HFFc6 (cell line): ENCODE data around the gene ADIPOR2. TPM values are rescaled to one million over a fixed set of nuclear protein-coding genes. Genes with fewer than 3 reads are reported as not detected.

Experiments
- DNase-seq: peaks from one replicate; pipeline ENCODE4 v3.0.0-alpha.2; 2018
- H3K27ac Mint-ChIP-seq: 2 replicates; pipeline ENCODE4 v1.8.0; 2020; ENCODE audit warnings: mild to moderate bottlenecking, mixed read lengths
- H3K27me3 Mint-ChIP-seq: 2 replicates; pipeline ENCODE4 v1.8.0; 2021; ENCODE audit warnings: mild to moderate bottlenecking, moderate library complexity, mixed read lengths; ENCODE audit not compliant: insufficient read depth
- H3K36me3 Mint-ChIP-seq: 2 replicates; pipeline ENCODE4 v1.8.0; 2021; ENCODE audit warnings: low read depth, mixed read lengths
- H3K4me1 Mint-ChIP-seq: 2 replicates; pipeline ENCODE4 v1.8.0; 2020; ENCODE audit warnings: low read depth, mixed read lengths
- H3K4me3 Mint-ChIP-seq: 2 replicates; pipeline ENCODE4 v1.8.0; 2020; ENCODE audit warnings: mild to moderate bottlenecking, moderate library complexity, mixed read lengths
- H3K9me3 Mint-ChIP-seq: 2 replicates; pipeline ENCODE4 v1.8.0; 2020; ENCODE audit warnings: mild to moderate bottlenecking, mixed read lengths
- CTCF ChIP-seq: fragments of 200-600 bp; sonication (generic); IDR thresholded peaks from 2 replicates; pipeline ENCODE4 v1.5.0; 2021; ENCODE audit warnings: antibody characterized with exemption, mild to moderate bottlenecking
- total RNA-seq, 6 experiments: library from RNA; stranded (reverse); fragmentation: NEBNext Ultra II Directional; extraction: Animal tissue kit (Norgen Biotek cat#: 25700); gene quantifications; 2 replicates in 1 of 6; 3 replicates in 5 of 6; pipeline ENCODE4 v1.2.3, GENCODE V29; 2021

Gene ADIPOR2
- total RNA-seq, 6 experiments from 2014 or later: 38.9 to 50.1 (median 44.9) TPM

- no peak for TF ChIP-seq CTCF
- H3K27ac Mint-ChIP-seq: no peak overlapping the region
- peaks cover 8% of the 10 kb centered on the region for H3K4me1 Mint-ChIP-seq
- no peak for DNase-seq
- H3K27me3 Mint-ChIP-seq: peaks cover 10% of the 10 kb centered on the region
- no peak overlapping the region for H3K4me3 Mint-ChIP-seq
- no peaks in the 10 kb centered on the region for H3K36me3 Mint-ChIP-seq
- H3K9me3 Mint-ChIP-seq: no peaks in the 10 kb centered on the region
Measured at GRCh38 chr12:1803736-1804135, 112.9 kb downstream of the ADIPOR2 start.

GRCh38 chr12:1804545-1805332 is 113.9 kb downstream of the ADIPOR2 start:
- H3K9me3 Mint-ChIP-seq: no peaks in the 10 kb centered on the region
- no peak for TF ChIP-seq CTCF
- H3K27ac Mint-ChIP-seq: peak overlapping the region; percentile 33; the same call in 1 of the 2 replicates
- DNase-seq: peak; percentile 83
- peaks cover 15% of the 10 kb centered on the region for H3K27me3 Mint-ChIP-seq
- H3K4me1 Mint-ChIP-seq: peaks cover 8% of the 10 kb centered on the region
- no peaks in the 10 kb centered on the region for H3K36me3 Mint-ChIP-seq
- H3K4me3 Mint-ChIP-seq: no peak overlapping the region

GRCh38 chr12:1805441-1806081 is 114.7 kb downstream of the ADIPOR2 start:
- Mint-ChIP-seq H3K36me3 (no peaks in the 10 kb centered on the region), H3K4me1 (peaks cover 8% of the 10 kb centered on the region), H3K9me3 (no peaks in the 10 kb centered on the region), H3K27ac (no peak overlapping the region), H3K4me3 (no peak overlapping the region), H3K27me3 (peaks cover 20% of the 10 kb centered on the region)
- no peak for TF ChIP-seq CTCF
- no peak for DNase-seq

GRCh38 chr12:1806301-1807086 is 115.6 kb downstream of the ADIPOR2 start:
- TF ChIP-seq CTCF: no peak
- Mint-ChIP-seq H3K4me3 (no peak overlapping the region), H3K36me3 (no peaks in the 10 kb centered on the region), H3K9me3 (no peaks in the 10 kb centered on the region), H3K27me3 (peaks cover 25% of the 10 kb centered on the region), H3K4me1 (peaks cover 8% of the 10 kb centered on the region), H3K27ac (no peak overlapping the region)
- DNase-seq: no peak

GRCh38 chr12:1807087-1807860 is 116.4 kb downstream of the ADIPOR2 start:
- Mint-ChIP-seq H3K9me3 (no peaks in the 10 kb centered on the region), H3K36me3 (no peaks in the 10 kb centered on the region), H3K27me3 (peaks cover 27% of the 10 kb centered on the region), H3K4me3 (no peak overlapping the region), H3K4me1 (peaks cover 8% of the 10 kb centered on the region), H3K27ac (no peak overlapping the region)
- TF ChIP-seq CTCF: no peak
- no peak for DNase-seq
